ENCODE results near the gene ICAM4. TPM values are rescaled to one million over a fixed set of nuclear protein-coding genes. Genes with fewer than 3 reads are reported as not detected.

The ICAM4 gene
- total RNA-seq, 1 experiment from 2014 or later, result 2.0 TPM

- ATAC-seq (no peak), DNase-seq (ENCODE audit: low spot score) (no peak)
- Mint-ChIP-seq H3K36me3 (peaks cover 35% of the 10 kb centered on the region), H3K27ac (no peak overlapping the region), H3K4me3 (0 out of 2 replicates have a peak overlapping the region, but pooled peaks have one; percentile 95), H3K4me1 (peaks cover 5% of the 10 kb centered on the region), H3K9me3 (no peaks in the 10 kb centered on the region), H3K27me3 (ENCODE audit: low read depth) (peaks cover 2% of the 10 kb centered on the region; the same call in 1 of the 2 replicates)
- ChIA-PET POLR2A (no interaction called here), CTCF (no interaction called here)
- no peak for TF ChIP-seq ZNF396 (CRISPR knock-in tag; IDR thresholded peaks at IDR 0.05; ENCODE audit: borderline replicate concordance)
- TF ChIP-seq, protein P1, sequence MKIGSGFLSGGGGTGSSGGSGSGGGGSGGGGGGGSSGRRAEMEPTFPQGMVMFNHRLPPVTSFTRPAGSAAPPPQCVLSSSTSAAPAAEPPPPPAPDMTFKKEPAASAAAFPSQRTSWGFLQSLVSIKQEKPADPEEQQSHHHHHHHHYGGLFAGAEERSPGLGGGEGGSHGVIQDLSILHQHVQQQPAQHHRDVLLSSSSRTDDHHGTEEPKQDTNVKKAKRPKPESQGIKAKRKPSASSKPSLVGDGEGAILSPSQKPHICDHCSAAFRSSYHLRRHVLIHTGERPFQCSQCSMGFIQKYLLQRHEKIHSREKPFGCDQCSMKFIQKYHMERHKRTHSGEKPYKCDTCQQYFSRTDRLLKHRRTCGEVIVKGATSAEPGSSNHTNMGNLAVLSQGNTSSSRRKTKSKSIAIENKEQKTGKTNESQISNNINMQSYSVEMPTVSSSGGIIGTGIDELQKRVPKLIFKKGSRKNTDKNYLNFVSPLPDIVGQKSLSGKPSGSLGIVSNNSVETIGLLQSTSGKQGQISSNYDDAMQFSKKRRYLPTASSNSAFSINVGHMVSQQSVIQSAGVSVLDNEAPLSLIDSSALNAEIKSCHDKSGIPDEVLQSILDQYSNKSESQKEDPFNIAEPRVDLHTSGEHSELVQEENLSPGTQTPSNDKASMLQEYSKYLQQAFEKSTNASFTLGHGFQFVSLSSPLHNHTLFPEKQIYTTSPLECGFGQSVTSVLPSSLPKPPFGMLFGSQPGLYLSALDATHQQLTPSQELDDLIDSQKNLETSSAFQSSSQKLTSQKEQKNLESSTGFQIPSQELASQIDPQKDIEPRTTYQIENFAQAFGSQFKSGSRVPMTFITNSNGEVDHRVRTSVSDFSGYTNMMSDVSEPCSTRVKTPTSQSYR (CRISPR knock-in tag; IDR thresholded peaks at IDR 0.05), result no peak
- TF ChIP-seq MLX (CRISPR knock-in tag; IDR thresholded peaks at IDR 0.05), result no peak
- TF ChIP-seq, protein P2, sequence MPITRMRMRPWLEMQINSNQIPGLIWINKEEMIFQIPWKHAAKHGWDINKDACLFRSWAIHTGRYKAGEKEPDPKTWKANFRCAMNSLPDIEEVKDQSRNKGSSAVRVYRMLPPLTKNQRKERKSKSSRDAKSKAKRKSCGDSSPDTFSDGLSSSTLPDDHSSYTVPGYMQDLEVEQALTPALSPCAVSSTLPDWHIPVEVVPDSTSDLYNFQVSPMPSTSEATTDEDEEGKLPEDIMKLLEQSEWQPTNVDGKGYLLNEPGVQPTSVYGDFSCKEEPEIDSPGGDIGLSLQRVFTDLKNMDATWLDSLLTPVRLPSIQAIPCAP (CRISPR knock-in tag; IDR thresholded peaks at IDR 0.05), result no peak
- no peak for TF ChIP-seq ZNF263 (CRISPR knock-in tag; IDR thresholded peaks at IDR 0.05; ENCODE audit: low read depth)
- TF ChIP-seq, protein P3, sequence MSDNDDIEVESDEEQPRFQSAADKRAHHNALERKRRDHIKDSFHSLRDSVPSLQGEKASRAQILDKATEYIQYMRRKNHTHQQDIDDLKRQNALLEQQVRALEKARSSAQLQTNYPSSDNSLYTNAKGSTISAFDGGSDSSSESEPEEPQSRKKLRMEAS (CRISPR knock-in tag; IDR thresholded peaks at IDR 0.05), result no peak
- no peak for TF ChIP-seq SMAD4 (CRISPR knock-in tag; IDR thresholded peaks at IDR 0.05)
- TF ChIP-seq ZNF317 (CRISPR knock-in tag; IDR thresholded peaks at IDR 0.05; ENCODE audit: borderline replicate concordance, low read depth), result no peak
- TF ChIP-seq ERG (CRISPR knock-in tag; IDR thresholded peaks at IDR 0.05), result no peak
- no peak for TF ChIP-seq RORB (CRISPR knock-in tag; IDR thresholded peaks at IDR 0.05)
- TF ChIP-seq ZNF425 (CRISPR knock-in tag; conservative IDR thresholded peaks at IDR 0.05), result no peak
- TF ChIP-seq, protein P4, sequence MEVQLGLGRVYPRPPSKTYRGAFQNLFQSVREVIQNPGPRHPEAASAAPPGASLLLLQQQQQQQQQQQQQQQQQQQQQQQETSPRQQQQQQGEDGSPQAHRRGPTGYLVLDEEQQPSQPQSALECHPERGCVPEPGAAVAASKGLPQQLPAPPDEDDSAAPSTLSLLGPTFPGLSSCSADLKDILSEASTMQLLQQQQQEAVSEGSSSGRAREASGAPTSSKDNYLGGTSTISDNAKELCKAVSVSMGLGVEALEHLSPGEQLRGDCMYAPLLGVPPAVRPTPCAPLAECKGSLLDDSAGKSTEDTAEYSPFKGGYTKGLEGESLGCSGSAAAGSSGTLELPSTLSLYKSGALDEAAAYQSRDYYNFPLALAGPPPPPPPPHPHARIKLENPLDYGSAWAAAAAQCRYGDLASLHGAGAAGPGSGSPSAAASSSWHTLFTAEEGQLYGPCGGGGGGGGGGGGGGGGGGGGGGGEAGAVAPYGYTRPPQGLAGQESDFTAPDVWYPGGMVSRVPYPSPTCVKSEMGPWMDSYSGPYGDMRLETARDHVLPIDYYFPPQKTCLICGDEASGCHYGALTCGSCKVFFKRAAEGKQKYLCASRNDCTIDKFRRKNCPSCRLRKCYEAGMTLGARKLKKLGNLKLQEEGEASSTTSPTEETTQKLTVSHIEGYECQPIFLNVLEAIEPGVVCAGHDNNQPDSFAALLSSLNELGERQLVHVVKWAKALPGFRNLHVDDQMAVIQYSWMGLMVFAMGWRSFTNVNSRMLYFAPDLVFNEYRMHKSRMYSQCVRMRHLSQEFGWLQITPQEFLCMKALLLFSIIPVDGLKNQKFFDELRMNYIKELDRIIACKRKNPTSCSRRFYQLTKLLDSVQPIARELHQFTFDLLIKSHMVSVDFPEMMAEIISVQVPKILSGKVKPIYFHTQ (CRISPR knock-in tag; IDR thresholded peaks at IDR 0.05), result no peak
- no peak for TF ChIP-seq ZNF512 (CRISPR knock-in tag; IDR thresholded peaks at IDR 0.05; ENCODE audit: borderline replicate concordance)
- no peak for TF ChIP-seq GRHL2 (CRISPR knock-in tag; IDR thresholded peaks at IDR 0.05; ENCODE audit: insufficient replicate concordance, severe bottlenecking)
- TF ChIP-seq GABPB1 (CRISPR knock-in tag; IDR thresholded peaks at IDR 0.05), result no peak
- TF ChIP-seq TCF7 (CRISPR knock-in tag; IDR thresholded peaks at IDR 0.05; ENCODE audit: low read depth), result no peak
These were observed 32.5 kb upstream of the ICAM4 start for GRCh38 chr19:10254244-10254643.
